Spleen (tissue), 7 donors: ENCODE measurements around the gene LINGO1.

ENCODE experiments used
- CTCF ChIP-seq, 11 experiments: fragments of 200-600 bp in 7 of 11; fragments of 450-650 bp in 4 of 11; sonication (generic) in 4 of 11; IDR thresholded peaks in 8 of 11; conservative IDR thresholded peaks in 3 of 11; 1 replicate in 7 of 11; 2 replicates in 4 of 11; pipeline versions ENCODE4 v1.4.0 to v1.8.0; 2016 to 2021; ENCODE audit warnings: antibody characterized with exemption in 11 of 11, inconsistent platforms in 4 of 11, mild to moderate bottlenecking in 1 of 11
- POLR2A ChIP-seq, 3 donors: fragments of 450-650 bp; IDR thresholded peaks; one replicate each; pipeline ENCODE4 v1.5.1; 2017; ENCODE audit warnings: antibody characterized with exemption in 3 of 3, mild to moderate bottlenecking in 1 of 3
- POLR2AphosphoS5 ChIP-seq, 3 donors: sonication (generic); formaldehyde crosslinking; IDR thresholded peaks; one replicate each; pipeline ENCODE4 v1.5.1; 2017; ENCODE audit warnings: antibody characterized with exemption in 3 of 3
- donor health status: DM: no; HTN: no; CAD: no; lungs with moderate emphysema.
- donor health status: DM: no; HTN: no; CAD: no.
- donor health status: DM: no; HTN: no; CAD: no.

- TF ChIP-seq POLR2AphosphoS5 (IDR thresholded peaks at IDR 0.05) (no peak), CTCF (IDR thresholded peaks at IDR 0.05 in 8 of 11, conservative IDR thresholded peaks at IDR 0.05 in 3 of 11) (no peak), POLR2A (IDR thresholded peaks at IDR 0.05) (no peak)
Measured at GRCh38 chr15:77673866-77674265, 41.2 kb upstream of the LINGO1 start.
